Measurements from ENCODE around the gene ATP5IF1.

Gene ATP5IF1

GRCh38 chr1:28236656-28237322, 865 bp downstream of the ATP5IF1 start:
- in situ Hi-C loops (cut with MboI; ENCODE audit: low sequenced_read_pairs), result no loop called here

DNA sequence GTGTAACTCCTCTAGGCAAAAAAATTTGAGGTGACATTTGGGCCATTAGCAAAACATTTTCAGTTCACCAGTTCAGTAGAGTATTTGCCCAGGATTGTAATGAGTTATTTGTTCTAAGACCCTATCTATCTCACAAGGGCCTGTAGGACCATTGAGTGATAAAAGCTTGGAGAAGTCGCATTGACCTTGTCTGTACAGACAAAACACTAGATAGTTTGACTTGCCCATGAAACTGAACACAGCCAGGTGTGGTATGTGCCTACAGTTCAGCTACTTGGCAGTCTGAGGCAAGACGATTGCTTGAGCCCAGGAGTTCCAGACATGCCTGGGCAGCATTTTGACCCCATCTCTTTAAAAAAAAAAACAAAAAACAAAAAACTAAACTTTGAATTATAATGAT, 3.1 kb downstream of the ATP5IF1 start:
- in situ Hi-C loops (cut with MboI; ENCODE audit: low sequenced_read_pairs), result no loop called here

DNA sequence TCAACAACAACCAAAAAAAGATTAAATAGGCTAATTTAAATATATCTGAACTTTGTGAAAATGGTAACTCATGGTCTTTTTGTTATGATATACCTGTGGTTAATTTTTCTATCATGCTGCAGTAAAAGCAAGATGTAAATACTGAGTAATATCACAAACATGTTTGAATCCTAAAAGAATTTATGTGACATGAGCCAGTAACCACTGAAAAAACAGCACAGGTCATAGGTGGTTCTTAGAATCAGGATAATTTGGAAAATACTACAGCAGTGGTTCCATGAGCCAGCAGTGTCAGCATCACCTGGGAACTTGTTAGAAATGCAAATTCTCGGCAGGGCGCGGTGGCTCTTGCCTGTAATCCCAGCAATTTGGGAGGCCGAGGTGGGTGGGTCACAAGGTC, 4.1 kb downstream of the ATP5IF1 start:
- in situ Hi-C loops (cut with MboI; ENCODE audit: low sequenced_read_pairs), result no loop called here

GRCh38 chr1:28241638-28242241, 5.8 kb downstream of the ATP5IF1 start:
- in situ Hi-C loops (cut with MboI; ENCODE audit: low sequenced_read_pairs), result no loop called here

DNA sequence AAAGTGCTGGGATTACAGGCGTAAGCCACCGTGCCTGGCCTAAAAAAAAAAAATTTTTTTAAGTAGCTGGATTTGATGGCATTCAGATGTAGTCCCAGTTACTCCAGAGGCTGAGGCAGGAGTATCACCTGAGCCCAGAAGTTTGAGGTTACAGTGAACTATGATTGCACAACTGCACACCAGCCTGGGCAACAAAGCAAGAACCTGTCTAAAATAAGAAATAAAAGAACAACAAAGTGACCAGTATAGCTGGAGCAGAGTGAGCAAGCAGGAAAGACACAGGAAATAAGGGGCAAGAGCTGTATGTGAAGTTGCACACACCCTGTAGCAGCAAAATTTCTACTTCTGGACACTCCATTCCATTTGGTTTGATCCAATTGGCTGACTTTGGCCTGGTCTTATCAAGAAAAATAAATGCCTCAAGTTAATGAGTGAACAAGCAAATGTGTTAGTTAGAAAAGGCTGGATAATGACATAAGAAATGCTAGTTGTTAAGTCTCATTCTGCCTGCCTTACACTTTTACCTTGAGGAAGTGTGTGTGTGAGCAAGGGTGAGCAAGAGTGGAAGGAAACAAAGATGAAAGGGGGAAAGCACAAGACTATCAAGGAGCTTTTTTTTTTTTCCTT, 7.9 kb downstream of the ATP5IF1 start:
- in situ Hi-C loops (cut with MboI; ENCODE audit: low sequenced_read_pairs), result no loop called here

- in situ Hi-C loops (cut with MboI; ENCODE audit: low sequenced_read_pairs), result no loop called here
Observed at GRCh38 chr1:28244549-28245251, 8.8 kb downstream of the ATP5IF1 start.

DNA sequence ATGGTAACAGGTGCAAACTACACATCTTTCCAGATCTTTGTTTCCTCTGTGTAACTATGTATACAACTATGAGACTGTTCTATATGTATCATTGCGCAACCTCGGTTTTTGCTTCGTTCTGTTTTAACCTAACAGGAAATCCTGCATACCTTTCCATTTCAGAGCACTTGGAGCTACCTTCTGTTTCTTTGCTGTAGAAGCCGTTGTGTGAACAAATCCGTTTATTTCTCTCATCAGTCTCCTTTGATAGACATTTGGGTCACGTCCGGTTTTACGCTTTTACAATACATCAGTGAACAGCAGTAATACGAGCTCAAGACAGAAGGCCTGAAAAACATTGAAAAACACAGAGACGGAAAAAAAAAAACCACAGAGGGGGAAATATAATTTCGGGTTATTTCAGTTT, 10.5 kb downstream of the ATP5IF1 start:
- in situ Hi-C loops (cut with MboI; ENCODE audit: low sequenced_read_pairs), result no loop called here

GRCh38 chr1:28247612-28248272, 11.8 kb downstream of the ATP5IF1 start:
- in situ Hi-C loops (cut with MboI; ENCODE audit: low sequenced_read_pairs), result no loop called here

DNA sequence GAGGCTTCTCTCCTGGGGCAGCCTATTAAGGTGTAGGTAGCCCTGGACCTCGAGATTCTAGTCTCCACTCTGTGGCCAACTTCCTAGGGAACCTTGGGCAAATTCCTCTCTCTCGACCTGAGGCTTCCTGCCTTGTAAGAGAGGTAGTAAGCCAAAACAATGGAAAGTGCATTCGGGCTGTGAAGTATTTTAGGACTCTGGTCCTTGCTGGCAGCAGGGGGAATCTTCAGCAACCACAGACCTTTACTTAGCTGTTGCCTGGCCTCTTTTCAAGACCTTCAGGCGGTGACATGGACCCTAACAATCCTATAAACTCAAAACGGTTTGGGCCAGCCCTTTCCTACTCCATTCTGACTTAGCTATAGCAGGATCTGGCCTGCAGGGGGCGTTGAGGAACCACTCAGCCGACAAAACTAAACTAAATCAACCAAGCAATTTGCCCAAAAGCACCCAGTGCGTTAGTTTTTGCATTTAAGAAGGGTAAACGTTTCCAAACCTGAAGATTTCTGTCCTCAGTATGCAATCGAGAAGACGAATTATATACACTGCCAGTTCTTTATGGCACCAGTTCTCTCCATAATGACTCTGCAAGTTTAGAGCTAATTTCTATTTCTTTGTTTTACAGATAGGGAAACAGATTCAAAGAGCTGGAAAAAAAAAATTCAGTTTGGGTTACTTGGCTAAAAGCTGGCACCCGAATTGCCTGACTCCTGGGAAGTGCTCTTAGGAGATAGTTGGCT, 12.5 kb downstream of the ATP5IF1 start:
- in situ Hi-C loops (cut with MboI; ENCODE audit: low sequenced_read_pairs), result no loop called here

DNA sequence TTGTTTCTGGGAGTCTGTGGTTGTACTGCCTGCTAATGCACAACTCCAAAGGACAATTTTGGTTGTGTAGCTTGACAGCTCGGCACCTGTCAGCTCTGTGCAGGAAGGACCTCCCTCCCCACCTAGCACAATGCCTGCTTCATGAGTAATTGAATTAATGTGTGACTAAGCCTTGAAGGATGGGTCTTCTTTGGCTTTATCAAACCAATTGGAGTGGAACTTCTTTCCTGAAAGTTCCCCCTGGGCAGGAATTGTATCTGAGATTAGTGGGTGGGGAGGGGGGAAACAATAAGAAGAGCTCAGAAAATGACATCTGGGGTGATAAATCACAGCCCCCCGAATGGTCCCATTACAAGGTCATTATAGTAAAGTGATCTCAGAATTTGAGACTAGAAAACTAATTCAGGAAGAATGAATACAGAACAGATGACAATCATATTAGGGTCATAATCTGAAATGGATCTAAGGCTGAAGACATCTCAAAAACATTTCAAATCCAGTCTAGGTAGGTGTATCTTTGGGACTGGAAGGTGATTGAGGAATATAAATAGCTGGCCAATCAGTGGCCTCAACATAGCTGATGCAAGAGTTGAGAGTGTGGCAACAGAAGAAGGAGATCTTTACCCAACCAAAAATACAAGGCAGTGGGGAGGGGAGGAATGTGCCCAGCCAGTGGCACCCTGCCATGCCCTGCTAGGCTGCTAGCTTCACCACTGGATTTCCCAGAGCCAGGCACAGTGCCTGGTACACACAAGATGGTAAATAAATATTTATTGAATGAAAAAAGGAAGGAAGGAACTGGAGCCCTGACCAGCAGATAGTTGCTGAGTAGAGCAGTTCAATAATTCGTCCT, 13.3 kb downstream of the ATP5IF1 start:
- in situ Hi-C loops (cut with MboI; ENCODE audit: low sequenced_read_pairs), result no loop called here

DNA sequence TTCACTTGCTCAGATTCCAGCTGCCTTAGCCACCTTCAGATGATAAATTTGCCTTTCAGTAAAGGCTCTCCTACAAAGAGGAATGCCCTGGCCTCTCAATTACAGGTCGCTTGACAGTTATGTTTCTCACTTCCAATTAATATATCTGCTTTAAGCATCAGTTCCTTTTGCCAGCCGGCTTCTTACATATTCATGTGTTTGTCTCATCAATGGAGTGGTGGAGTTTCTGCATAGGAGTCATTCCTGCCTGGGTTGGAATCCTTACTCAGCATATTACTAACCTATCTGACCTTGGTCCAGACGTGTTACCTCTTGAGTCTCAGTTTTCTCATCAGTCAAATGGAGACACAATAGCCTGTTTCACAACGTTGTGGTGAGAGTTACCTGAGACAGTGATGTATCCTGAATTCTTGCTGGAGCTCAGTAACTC, 14.0 kb downstream of the ATP5IF1 start:
- in situ Hi-C loops (cut with MboI; ENCODE audit: low sequenced_read_pairs), result no loop called here

DNA sequence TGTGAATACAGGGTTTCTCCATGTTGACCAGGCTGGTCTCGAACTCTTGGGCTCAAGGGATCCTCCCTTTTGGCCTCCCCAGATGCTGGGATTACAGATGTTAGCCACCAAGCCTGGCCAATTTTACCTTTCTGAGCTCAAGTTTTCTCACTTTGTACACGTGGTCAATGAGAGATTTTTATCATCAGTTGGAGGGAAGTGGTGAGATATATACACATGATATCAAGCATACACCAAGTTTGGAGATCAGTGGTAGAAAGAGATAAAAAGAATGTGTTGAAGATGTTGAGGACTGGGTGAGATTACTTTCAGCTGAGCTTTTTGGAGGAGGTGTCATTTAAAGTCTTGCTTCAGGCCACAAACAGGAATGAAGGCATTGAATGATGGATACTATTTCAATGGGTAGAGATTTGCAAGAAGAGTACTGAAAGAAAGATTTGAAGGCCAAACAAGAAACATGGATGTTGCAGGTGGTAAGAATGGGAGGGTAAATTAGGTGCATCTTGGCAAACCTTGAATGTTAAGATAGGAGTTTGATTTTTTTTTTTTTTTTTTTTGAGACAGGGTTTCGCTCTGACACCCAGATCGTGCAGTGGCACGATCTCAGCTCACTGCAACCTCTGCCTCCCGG, 20.4 kb downstream of the ATP5IF1 start:
- in situ Hi-C loops (cut with MboI; ENCODE audit: low sequenced_read_pairs), result no loop called here

- in situ Hi-C loops (cut with MboI; ENCODE audit: low sequenced_read_pairs), result no loop called here
Observed at GRCh38 chr1:28257736-28258135, 21.8 kb downstream of the ATP5IF1 start.

GRCh38 chr1:28258628-28259251, 22.8 kb downstream of the ATP5IF1 start:
- in situ Hi-C loops (cut with MboI; ENCODE audit: low sequenced_read_pairs), result no loop called here

GRCh38 chr1:28259252-28259933, 23.5 kb downstream of the ATP5IF1 start, which contains the start of gene SESN2:
TSS of gene SESN2 (plus strand) at chr1:28259518. CDS start at chr1:28259848, 330 bp downstream.
- in situ Hi-C loops (cut with MboI; ENCODE audit: low sequenced_read_pairs), result no loop called here

GRCh38 chr1:28259934-28260802, 24.2 kb downstream of the ATP5IF1 start:
- in situ Hi-C loops (cut with MboI; ENCODE audit: low sequenced_read_pairs), result no loop called here

DNA sequence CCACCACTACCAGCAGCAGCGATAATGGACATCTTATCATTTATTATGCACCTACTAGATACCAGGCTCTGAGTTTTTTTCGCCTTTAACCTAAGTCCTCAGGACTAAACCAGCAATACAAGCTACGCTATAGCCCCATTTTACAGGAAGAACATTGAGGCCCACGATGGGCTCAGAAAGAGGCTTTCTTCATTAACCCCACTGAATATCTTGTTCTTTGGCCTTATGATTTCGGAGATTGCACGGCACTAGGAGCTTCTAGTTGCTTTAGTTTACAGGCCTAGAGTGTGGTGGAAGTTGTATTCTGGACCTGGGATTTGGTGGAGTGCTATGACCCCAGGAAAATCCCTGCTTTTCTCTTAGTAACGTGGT, 24.9 kb downstream of the ATP5IF1 start:
- in situ Hi-C loops (cut with MboI; ENCODE audit: low sequenced_read_pairs), result no loop called here

Data from hTERT RPE-1 (cell line).